Measurements from ENCODE around the gene KCNT1. TPM values are rescaled to one million over a fixed set of nuclear protein-coding genes. Genes with fewer than 3 reads are reported as not detected.
A peak's percentile ranks its signal among the peaks of the same experiment; 100 is the strongest.

The KCNT1 gene
- total RNA-seq, 2 donors from 2014 or later = not detected

DNA sequence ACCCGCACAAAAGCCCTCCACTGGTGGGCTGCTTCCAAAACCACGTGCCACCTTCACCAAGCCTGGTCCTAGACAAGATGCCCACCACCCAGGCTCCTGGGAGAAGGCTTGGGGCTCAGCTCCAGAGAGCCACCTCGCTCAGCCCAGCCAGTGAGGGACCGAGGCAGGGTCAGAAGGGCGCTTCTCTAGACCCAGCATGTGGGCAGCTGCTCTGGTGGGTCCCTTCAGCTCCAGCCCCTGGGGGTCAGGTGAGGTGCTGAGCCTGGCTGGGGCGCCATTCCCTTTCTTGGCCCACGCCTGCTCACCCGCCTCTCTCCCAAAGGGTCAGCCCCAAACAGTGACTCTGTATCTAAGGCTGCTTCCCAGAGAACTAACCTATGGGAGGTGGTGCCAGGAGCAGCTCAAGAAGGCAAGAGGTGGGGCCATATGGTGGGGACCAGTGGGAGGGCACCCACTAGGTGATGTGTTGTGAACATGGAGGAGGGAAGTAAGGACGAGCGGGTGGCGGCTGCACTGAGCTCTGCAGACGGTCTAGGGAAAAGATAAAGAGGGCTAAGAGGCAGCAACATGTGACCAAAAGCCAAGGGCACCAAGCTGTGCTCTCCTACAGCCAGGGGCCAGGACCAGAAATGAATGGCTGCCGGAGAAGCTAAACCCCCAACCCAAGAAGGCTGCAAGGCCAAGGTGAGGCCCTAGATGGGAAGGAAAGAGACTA is 126.0 kb downstream of the KCNT1 start:
- Mint-ChIP-seq H3K4me3 (no peak overlapping the region), H3K36me3 (ENCODE audit: low read depth) (peaks cover 77% of the 10 kb centered on the region), H3K4me1 (peaks cover 17% of the 10 kb centered on the region), H3K27me3 (no peaks in the 10 kb centered on the region), H3K9me3 (no peaks in the 10 kb centered on the region), H3K27ac (peak overlapping the region; percentile 29)
- no peak for ATAC-seq (replicated peaks)

DNA sequence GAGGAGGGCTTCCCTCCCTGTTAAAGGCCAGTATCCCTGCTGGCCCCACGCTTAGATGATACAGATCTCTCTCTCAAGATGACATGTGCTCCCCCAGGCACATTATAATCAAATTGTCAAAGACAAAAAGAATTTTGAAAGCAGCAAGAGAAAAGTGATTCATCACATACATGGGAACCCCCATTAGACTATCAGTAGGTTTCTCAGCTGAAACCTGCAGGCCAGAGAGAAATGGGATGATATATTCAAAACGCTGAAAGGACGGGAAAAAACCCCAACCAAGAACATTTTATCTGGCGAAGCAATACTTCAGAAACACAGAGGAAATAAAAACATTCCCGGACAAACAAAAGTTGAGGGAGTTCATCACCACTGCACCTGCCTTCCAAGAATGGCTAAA is 126.7 kb downstream of the KCNT1 start:
- Mint-ChIP-seq H3K36me3 (ENCODE audit: low read depth) (peaks cover 71% of the 10 kb centered on the region), H3K9me3 (no peaks in the 10 kb centered on the region), H3K4me1 (peaks cover 17% of the 10 kb centered on the region), H3K27me3 (no peaks in the 10 kb centered on the region), H3K27ac (peak overlapping the region; percentile 29), H3K4me3 (no peak overlapping the region)
- ATAC-seq (replicated peaks) = peak; percentile 16

DNA sequence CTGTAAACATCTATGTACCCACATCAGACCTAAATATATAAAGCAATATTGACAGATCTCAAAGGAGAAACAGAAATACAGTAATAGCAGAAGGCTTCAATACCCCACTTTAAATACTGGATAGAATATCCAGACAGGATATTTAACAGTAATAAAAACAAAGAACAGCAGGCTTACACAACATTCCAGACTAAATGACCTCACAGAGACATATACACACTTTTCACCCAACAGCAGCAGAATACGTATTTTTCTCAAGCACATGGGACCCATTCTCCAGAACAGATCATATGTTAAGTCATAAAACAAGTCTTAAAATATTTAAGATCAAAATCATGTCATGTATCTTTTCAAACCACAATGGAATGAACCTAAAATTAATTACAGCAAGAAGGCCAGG is 128.5 kb downstream of the KCNT1 start:
- Mint-ChIP-seq H3K9me3 (no peaks in the 10 kb centered on the region), H3K27ac (no peak overlapping the region), H3K27me3 (no peaks in the 10 kb centered on the region), H3K4me1 (peaks cover 11% of the 10 kb centered on the region), H3K4me3 (no peak overlapping the region), H3K36me3 (ENCODE audit: low read depth) (peaks cover 52% of the 10 kb centered on the region)
- no peak for ATAC-seq (replicated peaks)

DNA sequence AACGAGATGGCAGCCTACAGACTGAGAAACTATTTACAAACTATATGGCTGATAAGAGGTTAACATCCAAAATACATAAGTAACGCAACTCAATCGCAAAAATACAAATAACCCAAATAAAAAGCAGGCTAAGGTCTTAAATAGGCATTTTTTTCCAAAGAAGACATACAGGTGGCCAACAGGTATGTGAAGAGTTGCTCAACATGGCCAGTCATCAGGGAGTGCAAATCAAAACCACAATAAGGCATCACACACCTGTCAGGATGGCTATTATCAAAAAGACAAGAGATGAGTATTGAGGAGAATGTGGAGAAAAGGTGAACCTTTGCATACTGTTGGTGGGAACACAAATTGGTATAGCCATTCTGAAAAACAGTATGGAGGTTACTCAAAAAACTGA is 131.9 kb downstream of the KCNT1 start:
- Mint-ChIP-seq H3K27ac (no peak overlapping the region), H3K27me3 (no peaks in the 10 kb centered on the region), H3K36me3 (ENCODE audit: low read depth) (peaks cover 19% of the 10 kb centered on the region), H3K9me3 (no peaks in the 10 kb centered on the region), H3K4me3 (no peak overlapping the region), H3K4me1 (peaks cover 4% of the 10 kb centered on the region)
- ATAC-seq (replicated peaks) = no peak

DNA sequence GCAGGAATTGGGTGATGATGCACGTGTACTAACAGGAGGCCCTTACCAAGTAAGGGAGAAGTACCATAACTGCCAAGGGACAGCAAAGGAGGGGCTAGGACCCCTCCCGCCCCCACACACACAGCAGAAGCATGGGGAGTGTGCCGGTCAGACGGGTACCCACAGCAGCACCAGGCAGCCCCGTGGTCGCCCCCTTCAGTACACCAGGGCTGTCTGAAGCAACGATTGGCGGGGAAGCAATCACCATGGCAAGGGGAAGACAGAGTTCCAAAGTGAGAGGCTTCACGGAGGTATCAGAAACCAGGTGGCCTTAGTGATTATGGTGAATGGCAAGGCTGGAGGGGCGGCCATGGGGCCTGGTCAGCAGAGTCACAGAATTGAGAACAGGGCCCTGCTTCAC is 133.1 kb downstream of the KCNT1 start:
- no peak overlapping the region for H3K4me3 Mint-ChIP-seq
- H3K36me3 Mint-ChIP-seq (ENCODE audit: low read depth) = peaks cover 6% of the 10 kb centered on the region
- H3K27me3 Mint-ChIP-seq = no peaks in the 10 kb centered on the region
- ATAC-seq (replicated peaks) = no peak
- H3K9me3 Mint-ChIP-seq = no peaks in the 10 kb centered on the region
- peaks cover 4% of the 10 kb centered on the region for H3K4me1 Mint-ChIP-seq
- H3K27ac Mint-ChIP-seq = no peak overlapping the region

DNA sequence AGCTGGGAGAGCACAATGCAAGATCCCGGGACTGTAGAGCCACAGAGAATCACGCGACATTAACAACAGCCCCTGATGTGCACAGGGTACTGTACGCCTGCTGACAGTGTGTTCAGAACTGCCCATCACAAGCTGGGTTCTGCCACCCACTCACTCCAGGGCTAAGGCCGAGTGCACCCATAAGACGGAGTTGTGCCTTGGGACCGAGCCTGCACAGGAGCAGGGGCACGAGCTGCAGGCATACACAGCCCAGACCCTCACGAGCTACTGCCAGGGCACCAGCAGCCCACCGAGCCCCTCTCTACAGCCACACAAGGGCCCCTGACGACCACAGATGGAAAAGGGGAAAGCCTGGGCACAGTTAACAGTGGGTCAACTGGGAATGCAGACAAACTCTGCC is 137.5 kb downstream of the KCNT1 start:
- no peak for ATAC-seq (replicated peaks)
- H3K27me3 Mint-ChIP-seq = no peaks in the 10 kb centered on the region
- H3K27ac Mint-ChIP-seq = no peak overlapping the region
- H3K4me1 Mint-ChIP-seq = peaks cover 19% of the 10 kb centered on the region
- peaks cover 16% of the 10 kb centered on the region for H3K36me3 Mint-ChIP-seq (ENCODE audit: low read depth)
- H3K4me3 Mint-ChIP-seq = no peak overlapping the region
- H3K9me3 Mint-ChIP-seq = peaks cover 7% of the 10 kb centered on the region

DNA sequence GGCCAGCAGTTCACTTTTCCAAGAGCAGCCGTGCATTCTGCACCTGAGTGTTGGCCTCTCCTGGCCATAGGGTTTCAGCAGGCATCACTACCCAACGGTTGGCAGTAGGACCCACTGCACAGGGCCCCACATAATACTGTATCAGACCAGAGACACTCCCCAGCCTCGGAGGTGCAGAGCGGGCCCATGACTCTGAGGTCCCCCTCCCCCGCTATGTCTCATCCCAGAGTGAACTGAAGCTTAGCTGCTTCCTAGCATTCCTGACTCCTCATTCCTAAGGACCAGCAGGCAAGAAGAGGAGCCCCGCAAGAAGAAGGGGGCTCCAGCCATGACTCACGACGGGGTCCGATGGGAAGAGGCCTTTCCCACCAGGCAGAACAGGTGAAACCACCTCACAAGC is 138.1 kb downstream of the KCNT1 start:
- Mint-ChIP-seq H3K4me1 (peaks cover 19% of the 10 kb centered on the region), H3K4me3 (no peak overlapping the region), H3K27me3 (no peaks in the 10 kb centered on the region), H3K9me3 (peaks cover 7% of the 10 kb centered on the region), H3K27ac (no peak overlapping the region), H3K36me3 (ENCODE audit: low read depth) (peaks cover 22% of the 10 kb centered on the region)
- ATAC-seq (replicated peaks) = no peak

DNA sequence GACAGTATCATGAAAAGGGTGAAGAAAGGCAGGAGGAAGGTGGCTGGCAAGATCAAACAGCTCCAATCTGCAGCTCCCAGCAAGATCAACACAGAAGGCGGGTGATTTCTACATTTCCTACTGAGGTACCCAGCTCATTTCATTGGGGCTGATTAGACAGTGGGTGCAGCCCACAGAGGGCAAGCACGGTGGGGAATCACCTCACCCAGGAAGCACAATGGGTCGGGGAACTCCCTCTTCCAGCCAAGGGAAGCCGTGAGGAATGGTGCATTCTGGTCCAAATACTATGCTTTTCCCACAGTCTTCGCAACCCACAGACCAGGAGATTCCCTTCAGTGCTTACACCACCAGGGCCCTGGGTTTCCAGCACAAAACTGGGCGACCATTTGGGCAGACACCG is 138.6 kb downstream of the KCNT1 start:
- Mint-ChIP-seq H3K4me1 (peaks cover 19% of the 10 kb centered on the region), H3K9me3 (peaks cover 7% of the 10 kb centered on the region), H3K27ac (no peak overlapping the region), H3K36me3 (ENCODE audit: low read depth) (peaks cover 27% of the 10 kb centered on the region), H3K27me3 (no peaks in the 10 kb centered on the region), H3K4me3 (no peak overlapping the region)
- peak; percentile 26 for ATAC-seq (replicated peaks)

Other genes starting within 250 kb of the KCNT1 start
- gene PPP1R26, start 222.4 kb upstream of the KCNT1 start, total RNA-seq = 1 to 10 TPM; 2.5 to 3.4 TPM
- 10 to 100 TPM; 29.9 to 48.6 TPM for gene MRPS2, start 201.5 kb upstream of the KCNT1 start, total RNA-seq
- gene LCN1, start 180.7 kb upstream of the KCNT1 start, total RNA-seq = not detected
- not detected for gene OBP2A, start 156.1 kb upstream of the KCNT1 start, total RNA-seq
- gene PAEP, start 140.4 kb upstream of the KCNT1 start, total RNA-seq = not detected
- not detected for gene GLT6D1, start 62.6 kb upstream of the KCNT1 start, total RNA-seq
- gene LCN9, start 38.9 kb upstream of the KCNT1 start, total RNA-seq = not detected
- gene SOHLH1, start 2.7 kb upstream of the KCNT1 start, total RNA-seq = not detected
- gene CAMSAP1, start 205.4 kb downstream of the KCNT1 start, total RNA-seq = 10 to 100 TPM; 37.8 to 46.2 TPM